ENCODE results near the gene CSGALNACT2.

DNA sequence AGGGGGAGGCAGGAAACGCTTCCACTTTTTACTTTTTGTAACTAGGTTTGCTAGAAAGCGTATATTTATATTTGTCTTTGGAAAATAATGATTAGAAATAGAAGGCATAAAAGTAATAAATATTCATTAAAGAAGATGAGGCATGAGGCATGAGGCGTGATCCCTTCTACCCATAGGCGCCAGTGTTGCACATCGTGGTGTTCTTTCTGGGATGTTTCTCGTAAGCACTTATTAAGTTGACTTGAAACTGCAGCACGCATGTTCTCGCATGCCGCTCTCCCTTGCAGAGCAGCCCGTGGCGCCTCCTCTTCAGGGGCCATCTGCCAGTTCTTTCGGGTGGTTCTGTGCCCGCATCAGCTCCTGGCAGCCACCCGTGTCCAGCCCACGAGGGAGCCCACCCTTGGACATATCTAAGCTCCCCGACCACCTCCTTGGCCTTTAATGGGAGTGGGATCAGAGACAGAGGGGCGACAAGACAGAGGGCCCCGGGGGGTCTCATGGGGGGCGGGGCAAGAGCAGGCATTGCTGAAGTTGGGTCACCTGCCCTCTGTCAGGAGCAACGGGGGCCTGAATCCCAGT is 28.5 kb upstream of the CSGALNACT2 start:
- TF ChIP-seq CTCF (conservative IDR thresholded peaks at IDR 0.05; ENCODE audit: low read depth, low read length) (no peak), EZH2phosphoT487 (IDR thresholded peaks at IDR 0.05; ENCODE audit: borderline replicate concordance, low read length) (no peak)
